CD4-positive, alpha-beta memory T cell (primary cell): ENCODE measurements around the gene CBLL1. TPM values are rescaled to one million over a fixed set of nuclear protein-coding genes. Genes with fewer than 3 reads are reported as not detected.

Experiments used
- CTCF ChIA-PET: fragments of 350-600 bp; sonication (Branson Sonifier 250); formaldehyde crosslinking; loops from one replicate; lab custom pipeline; 2021; ENCODE audit warnings: inconsistent platforms; ENCODE audit not compliant: partially characterized antibody; lab: Charles Lee
- POLR2A ChIA-PET: fragments of 350-600 bp; sonication (Branson Sonifier 250); formaldehyde crosslinking; loops from one replicate; lab custom pipeline; 2021; ENCODE audit not compliant: partially characterized antibody; lab: Charles Lee
- DNase-seq, 5 donors: peaks; one replicate each; pipeline versions ENCODE4 v3.0.0 to v3.0.0-alpha.2; 2020 to 2022; ENCODE audit warnings: mixed read lengths in 1 of 5
- H3K27ac ChIP-seq: one replicate; pipeline ENCODE4 v1.7.0; 2013; ENCODE audit warnings: low read depth, low read length
- H3K27me3 ChIP-seq: 2 replicates; pipeline ENCODE4 v1.7.0; 2013; ENCODE audit warnings: mild to moderate bottlenecking, low read length, moderate library complexity; ENCODE audit not compliant: insufficient read depth
- H3K36me3 ChIP-seq: 2 replicates; pipeline ENCODE4 v1.7.0; 2013; ENCODE audit warnings: mild to moderate bottlenecking, low read length, moderate library complexity; ENCODE audit not compliant: insufficient read depth
- H3K4me1 ChIP-seq: 2 replicates; pipeline ENCODE4 v1.7.0; 2013; ENCODE audit warnings: mild to moderate bottlenecking, low read length, moderate library complexity; ENCODE audit not compliant: insufficient read depth
- H3K4me3 ChIP-seq, 2 donors: one replicate each; pipeline ENCODE4 v1.7.0; 2013; ENCODE audit warnings: low read length in 2 of 2, mild to moderate bottlenecking in 1 of 2
- H3K9me3 ChIP-seq, 2 donors: one replicate each; pipeline ENCODE4 v1.7.0; 2013; ENCODE audit warnings: low read length in 2 of 2, control low read depth in 1 of 2; ENCODE audit not compliant: control insufficient read depth in 1 of 2
- H3K27ac Mint-ChIP-seq, 7 donors: one replicate each; pipeline ENCODE4 v1.8.0; 2020 to 2021; ENCODE audit warnings: mixed read lengths in 7 of 7, mild to moderate bottlenecking in 6 of 7, inconsistent platforms in 3 of 7, moderate library complexity in 3 of 7
- H3K27me3 Mint-ChIP-seq, 2 donors: one replicate each; pipeline ENCODE4 v1.8.0; 2020 to 2021; ENCODE audit warnings: mixed read lengths in 2 of 2
- H3K36me3 Mint-ChIP-seq, 2 donors: one replicate each; pipeline ENCODE4 v1.8.0; 2020 to 2021; ENCODE audit warnings: mixed read lengths in 2 of 2, inconsistent platforms in 1 of 2, mild to moderate bottlenecking in 1 of 2
- H3K4me1 Mint-ChIP-seq, 4 donors: one replicate each; pipeline ENCODE4 v1.8.0; 2020 to 2021; ENCODE audit warnings: mixed read lengths in 4 of 4, mild to moderate bottlenecking in 1 of 4
- H3K4me3 Mint-ChIP-seq, 8 donors: one replicate each; pipeline ENCODE4 v1.8.0; 2020 to 2021; ENCODE audit warnings: mixed read lengths in 8 of 8, mild to moderate bottlenecking in 7 of 8, moderate library complexity in 6 of 8, inconsistent platforms in 3 of 8
- H3K9me3 Mint-ChIP-seq, 8 donors: one replicate each; pipeline ENCODE4 v1.8.0; 2020 to 2021; ENCODE audit warnings: mixed read lengths in 8 of 8, mild to moderate bottlenecking in 5 of 8, inconsistent platforms in 3 of 8, moderate library complexity in 1 of 8
- intact Hi-C: fragments of 100-400 bp; cut with micrococcal nuclease; formaldehyde crosslinking; loops from one replicate; pipeline ENCODE4 v1.15.1; 2023
- polyA plus RNA-seq, 2 donors: library from polyadenylated mRNA; unstranded; fragments of 300-500 nt; fragmentation: Illumina TruSeq; gene quantifications; one replicate each; pipeline ENCODE4 v1.2.3, GENCODE V29; 2021
- total RNA-seq, 2 experiments: library from RNA; stranded (reverse); gene quantifications; one replicate each; pipeline ENCODE4 v1.2.3, GENCODE V29; 2021

Gene CBLL1
- total and polyA plus RNA-seq, 4 experiments from 2014 or later = 68.9 to 200 (median 81.0) TPM

DNA sequence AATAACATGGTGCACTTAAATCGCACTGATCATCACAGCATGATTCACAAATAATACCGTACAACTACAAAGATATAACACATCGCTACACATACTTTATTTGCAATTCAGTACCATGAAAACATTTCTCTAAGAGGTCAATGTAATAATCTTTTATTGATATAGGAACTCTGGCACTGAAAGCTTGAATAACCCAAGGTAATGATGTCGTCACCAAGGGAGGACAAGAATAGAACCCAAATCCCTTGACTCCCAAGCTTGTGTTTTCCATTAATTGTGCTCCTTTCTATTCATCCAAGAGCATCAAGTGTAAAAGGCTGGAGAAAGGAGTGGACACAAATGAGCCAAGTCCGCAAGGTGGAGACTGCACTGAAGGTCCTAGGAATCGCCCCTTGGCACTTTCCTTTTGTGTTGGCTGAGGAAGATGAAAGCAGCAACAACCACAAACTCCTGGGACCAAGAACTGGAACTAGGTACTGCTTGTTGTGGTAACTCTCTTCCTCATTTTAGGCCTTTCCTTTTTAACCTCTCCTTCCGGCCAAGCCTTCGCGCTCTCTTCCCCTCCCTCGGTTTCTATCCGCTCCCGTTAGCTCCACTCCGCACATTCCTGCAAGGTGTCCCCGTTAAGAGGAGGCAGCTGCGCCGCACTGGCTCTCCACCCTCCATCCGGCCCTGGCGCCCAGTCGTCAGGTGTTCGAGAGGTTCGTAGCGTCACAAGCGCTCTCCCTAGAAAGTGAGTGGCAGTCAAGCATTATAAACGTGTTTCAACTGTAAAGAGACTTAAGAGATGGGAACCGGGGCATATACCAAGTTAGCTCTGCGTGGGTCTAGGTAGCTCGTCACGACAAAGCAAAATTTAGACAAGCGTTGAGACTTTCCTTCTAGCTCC, 1.0 kb upstream of the CBLL1 start:
- H3K4me3 ChIP-seq = peak overlapping the region; percentile 97 to 98
- intact Hi-C loops = loop anchor here (1.0 to 5.0 kb wide), 9 partner anchors 131 to 1456 kb away; partner anchors contain the start of genes CCDC71L, COG5, DLD and DUS4L

DNA sequence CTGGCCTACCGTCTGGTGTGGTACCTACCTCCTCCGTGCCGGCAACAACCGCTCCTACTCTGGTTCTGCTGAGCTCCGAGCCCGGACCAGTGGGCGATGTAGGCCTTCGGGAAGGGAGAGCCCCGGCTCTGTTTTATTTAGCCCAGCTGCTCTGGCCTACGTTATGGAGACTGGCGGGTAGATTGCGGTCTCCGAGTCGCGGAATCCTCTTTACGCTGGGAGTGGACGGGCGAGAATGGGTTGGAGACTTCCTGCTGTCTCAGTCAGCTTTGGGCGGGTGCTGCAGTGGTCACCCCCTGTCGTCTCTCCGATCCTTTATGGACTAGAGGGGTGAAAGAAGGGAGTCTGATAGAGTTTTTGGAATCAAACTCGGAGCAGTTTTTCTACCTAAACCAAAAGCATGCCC, 406 bp downstream of the CBLL1 start:
- ChIA-PET POLR2A (interaction anchor here (0.8 to 12.5 kb wide), 22 partner anchors 8 to 576 kb away, joined by 3 to 408 read pairs (median 14); partner anchors contain the start of genes BCAP29, COG5, DLD and DUS4L), CTCF (interaction anchor here (0.6 to 11.5 kb wide), 11 partner anchors 11 to 576 kb away, joined by 3 to 504 read pairs (median 11); partner anchors contain the start of gene HBP1)
- Histone ChIP-seq H3K27ac (peak overlapping the region; percentile 99), H3K4me3 (peak overlapping the region; percentile 97 to 98), H3K9me3 (no peaks in the 10 kb centered on the region), H3K27me3 (no peaks in the 10 kb centered on the region), H3K36me3 (peaks cover 6% of the 10 kb centered on the region), H3K4me1 (peaks cover 61% of the 10 kb centered on the region)
- no peaks in the 10 kb centered on the region for H3K27me3 Mint-ChIP-seq
- intact Hi-C loops = loop anchor here (2.0 to 5.0 kb wide), 5 partner anchors 16 to 1457 kb away; partner anchors contain the start of genes CCDC71L and PIK3CG
- no peak for DNase-seq
- H3K9me3 Mint-ChIP-seq = peaks cover 0 to 4% (median 0%) of the 10 kb centered on the region in 8 donors
- H3K4me3 Mint-ChIP-seq = peak overlapping the region; percentile 90 to 100 (median 97)
- H3K4me1 Mint-ChIP-seq = peaks cover 30 to 60% (median 42%) of the 10 kb centered on the region in 4 donors
- peak overlapping the region; percentile 99 to 100 (median 100) for H3K27ac Mint-ChIP-seq
- peaks cover 16 to 26% of the 10 kb centered on the region in 2 donors for H3K36me3 Mint-ChIP-seq

More for the DNA sequence above, 1.0 kb upstream of the CBLL1 start:
- H3K9me3 ChIP-seq = no peaks in the 10 kb centered on the region
- POLR2A ChIA-PET = interaction anchor here (0.6 to 12.5 kb wide), 39 partner anchors 8 to 697 kb away, joined by 3 to 408 read pairs (median 5); partner anchors contain the start of genes BCAP29, COG5, DLD and DUS4L
- peaks cover 47% of the 10 kb centered on the region for H3K4me1 ChIP-seq
- H3K36me3 ChIP-seq = no peaks in the 10 kb centered on the region
- no peaks in the 10 kb centered on the region for H3K27me3 ChIP-seq
- H3K4me1 Mint-ChIP-seq = peaks cover 23 to 50% (median 38%) of the 10 kb centered on the region in 4 donors
- H3K27ac ChIP-seq = peak overlapping the region; percentile 99
- CTCF ChIA-PET = interaction anchor here (0.7 to 11.5 kb wide), 35 partner anchors 9 to 595 kb away, joined by 3 to 504 read pairs (median 5); partner anchors contain the start of genes COG5, DLD, DUS4L and HBP1
- peak overlapping the region; percentile 90 to 100 (median 97) for H3K4me3 Mint-ChIP-seq
- DNase-seq = no peak
- peaks cover 0 to 4% (median 0%) of the 10 kb centered on the region in 8 donors for H3K9me3 Mint-ChIP-seq
- H3K27ac Mint-ChIP-seq = peak overlapping the region; percentile 99 to 100 (median 100)
- no peaks in the 10 kb centered on the region for H3K27me3 Mint-ChIP-seq
- peaks cover 7 to 21% of the 10 kb centered on the region in 2 donors for H3K36me3 Mint-ChIP-seq

DNA sequence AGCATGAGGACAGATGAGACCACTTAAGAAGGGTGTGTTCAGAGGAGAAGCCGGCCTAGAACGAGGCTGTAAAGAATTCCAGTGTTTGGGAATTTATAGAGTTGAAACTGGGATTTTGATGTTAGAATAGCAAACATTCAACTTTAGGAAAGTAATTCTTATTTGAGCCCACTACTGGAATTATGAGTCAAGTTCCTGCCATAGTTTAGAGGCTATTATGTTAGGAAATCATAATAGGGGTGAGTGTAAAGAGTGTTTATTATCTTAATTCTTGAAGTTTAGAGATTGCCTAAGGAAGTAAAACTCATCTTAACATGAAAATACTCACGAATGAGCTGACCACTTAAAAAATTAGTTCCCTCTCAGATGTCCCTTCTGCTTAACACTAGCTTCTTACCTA, 2.1 kb downstream of the CBLL1 start:
- H3K4me3 ChIP-seq = peak overlapping the region in 1 of 2 donors; percentile 97
- peaks cover 0 to 4% (median 0%) of the 10 kb centered on the region in 8 donors for H3K9me3 Mint-ChIP-seq
- peaks cover 69% of the 10 kb centered on the region for H3K4me1 ChIP-seq
- intact Hi-C loops = loop anchor here (5.0 kb wide), 1 partner anchor 284 kb away; no protein-coding TSS in a partner anchor
- CTCF ChIA-PET = interaction anchor here (1.3 to 11.5 kb wide), 5 partner anchors 10 to 131 kb away, joined by 3 to 504 read pairs (median 23); no protein-coding TSS in a partner anchor
- H3K4me1 Mint-ChIP-seq = peaks cover 33 to 67% (median 49%) of the 10 kb centered on the region in 4 donors
- H3K27me3 Mint-ChIP-seq = no peaks in the 10 kb centered on the region
- no peaks in the 10 kb centered on the region for H3K27me3 ChIP-seq
- H3K36me3 ChIP-seq = peaks cover 14% of the 10 kb centered on the region
- peak overlapping the region; percentile 65 to 100 (median 97) for H3K27ac Mint-ChIP-seq
- peaks cover 28 to 37% of the 10 kb centered on the region in 2 donors for H3K36me3 Mint-ChIP-seq
- no peaks in the 10 kb centered on the region for H3K9me3 ChIP-seq
- POLR2A ChIA-PET = interaction anchor here (0.8 to 12.5 kb wide), 11 partner anchors 10 to 577 kb away, joined by 3 to 408 read pairs (median 15); partner anchors contain the start of genes DLD and HBP1
- H3K4me3 Mint-ChIP-seq = peak overlapping the region; percentile 90 to 100 (median 97)
- peak overlapping the region; percentile 99 for H3K27ac ChIP-seq
- no peak for DNase-seq

DNA sequence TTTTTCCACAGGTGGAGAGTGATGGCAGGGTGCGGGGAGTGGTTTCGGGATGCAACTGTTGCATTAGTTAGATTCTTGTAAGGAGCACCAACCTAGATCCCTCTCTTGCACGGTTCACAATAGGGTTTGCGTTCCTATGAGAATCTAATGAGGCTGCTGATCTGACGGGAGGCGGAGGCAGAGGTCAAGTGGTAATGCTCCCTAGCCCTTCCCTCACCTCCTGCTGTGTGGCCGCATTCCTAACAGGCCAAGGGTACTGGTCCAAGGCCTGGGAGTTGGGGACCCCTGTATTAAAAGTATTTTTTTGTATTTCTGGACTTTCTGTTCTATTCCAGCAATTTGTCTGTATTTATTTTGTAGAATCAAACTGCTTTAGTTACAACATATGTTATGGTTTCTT, 7.2 kb downstream of the CBLL1 start:
- Histone ChIP-seq H3K36me3 (peaks cover 43% of the 10 kb centered on the region), H3K9me3 (no peaks in the 10 kb centered on the region), H3K4me1 (peaks cover 55% of the 10 kb centered on the region), H3K27me3 (no peaks in the 10 kb centered on the region), H3K4me3 (no peak overlapping the region), H3K27ac (no peak overlapping the region)
- CTCF ChIA-PET = no interaction called here
- Mint-ChIP-seq H3K9me3 (no peaks in the 10 kb centered on the region), H3K27me3 (no peaks in the 10 kb centered on the region), H3K4me1 (peaks cover 23 to 51% (median 35%) of the 10 kb centered on the region in 4 donors), H3K4me3 (peak overlapping the region in 1 of 8 donors; percentile 35), H3K36me3 (peaks cover 55 to 60% of the 10 kb centered on the region in 2 donors), H3K27ac (peak overlapping the region in 4 of 7 donors; percentile 19 to 80 (median 60))
- no peak for DNase-seq
- intact Hi-C loops = no loop called here
- POLR2A ChIA-PET = no interaction called here

DNA sequence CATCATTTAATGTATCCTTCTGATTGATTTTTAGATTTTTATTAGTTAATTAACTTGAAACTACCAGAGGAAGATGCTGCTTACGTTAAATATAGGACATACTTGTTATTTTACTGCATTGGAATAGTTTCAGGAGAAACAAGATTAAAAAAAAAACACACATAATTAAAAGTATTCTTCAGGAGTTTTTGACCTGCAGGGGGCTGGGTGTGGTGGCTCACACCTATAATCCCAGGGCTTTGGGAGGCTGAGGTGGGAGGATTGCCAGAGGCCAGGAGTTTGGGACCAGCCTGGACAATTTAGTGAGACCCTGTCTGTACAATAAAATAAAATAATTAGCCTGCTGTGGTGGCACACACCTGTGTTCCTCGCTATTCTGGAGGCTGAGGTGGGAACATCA, 10.7 kb downstream of the CBLL1 start:
- H3K4me3 ChIP-seq = no peak overlapping the region
- peaks cover 73 to 77% of the 10 kb centered on the region in 2 donors for H3K36me3 Mint-ChIP-seq
- H3K27me3 Mint-ChIP-seq = no peaks in the 10 kb centered on the region
- H3K36me3 ChIP-seq = peaks cover 64% of the 10 kb centered on the region
- H3K4me1 ChIP-seq = peaks cover 21% of the 10 kb centered on the region
- no peak for DNase-seq
- H3K27me3 ChIP-seq = no peaks in the 10 kb centered on the region
- H3K4me1 Mint-ChIP-seq = peaks cover 12 to 46% (median 19%) of the 10 kb centered on the region in 4 donors
- H3K9me3 ChIP-seq = no peaks in the 10 kb centered on the region
- H3K4me3 Mint-ChIP-seq = no peak overlapping the region
- H3K9me3 Mint-ChIP-seq = no peaks in the 10 kb centered on the region
- H3K27ac Mint-ChIP-seq = peak overlapping the region in 6 of 7 donors; percentile 36 to 75 (median 51)
- ChIA-PET POLR2A (interaction anchor here (1.9 to 2.3 kb wide), 2 partner anchors 10 to 120 kb away, joined by 5 to 31 read pairs; partner anchors contain the start of gene CBLL1), CTCF (interaction anchor here (1.9 to 2.0 kb wide), 2 partner anchors 10 to 120 kb away, joined by 12 to 23 read pairs; partner anchors contain the start of gene CBLL1)
- no peak overlapping the region for H3K27ac ChIP-seq
- intact Hi-C loops = no loop called here

DNA sequence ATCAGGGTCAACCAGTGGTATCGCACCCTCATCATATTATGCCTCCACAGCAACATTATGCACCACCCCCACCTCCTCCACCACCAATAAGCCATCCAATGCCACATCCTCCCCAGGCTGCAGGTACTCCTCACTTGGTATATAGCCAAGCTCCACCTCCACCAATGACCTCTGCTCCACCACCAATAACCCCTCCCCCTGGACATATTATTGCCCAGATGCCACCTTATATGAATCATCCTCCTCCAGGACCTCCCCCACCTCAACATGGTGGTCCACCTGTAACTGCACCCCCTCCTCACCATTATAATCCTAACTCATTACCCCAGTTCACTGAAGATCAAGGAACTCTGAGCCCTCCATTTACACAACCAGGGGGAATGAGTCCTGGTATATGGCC, 14.7 kb downstream of the CBLL1 start:
- no peak for DNase-seq
- Mint-ChIP-seq H3K9me3 (no peaks in the 10 kb centered on the region), H3K27me3 (no peaks in the 10 kb centered on the region), H3K36me3 (peaks cover 54 to 71% of the 10 kb centered on the region in 2 donors), H3K27ac (peak overlapping the region in 3 of 7 donors; percentile 5 to 87 (median 81)), H3K4me1 (peaks cover 3 to 21% (median 7%) of the 10 kb centered on the region in 4 donors), H3K4me3 (peak overlapping the region in 1 of 8 donors; percentile 12)
- H3K36me3 ChIP-seq = peaks cover 54% of the 10 kb centered on the region
- no peaks in the 10 kb centered on the region for H3K9me3 ChIP-seq
- CTCF ChIA-PET = interaction anchor here (3.1 kb wide), 1 partner anchor 116 kb away, joined by 9 read pairs; no protein-coding TSS in a partner anchor
- H3K4me3 ChIP-seq = no peak overlapping the region
- H3K27me3 ChIP-seq = no peaks in the 10 kb centered on the region
- POLR2A ChIA-PET = interaction anchor here (0.8 to 4.0 kb wide), 6 partner anchors 8 to 109 kb away, joined by 3 to 24 read pairs (median 4); partner anchors contain the start of gene CBLL1
- no peak overlapping the region for H3K27ac ChIP-seq
- H3K4me1 ChIP-seq = no peaks in the 10 kb centered on the region
- intact Hi-C loops = no loop called here
